OCI-LY1 (cell line): ENCODE results near the gene ANP32E.

Experiments used
- CTCF ChIP-seq: fragments of 200-600 bp; sonication (generic), shearing (Covaris generic); IDR thresholded peaks from 2 replicates; pipeline ENCODE4 v1.5.1; 2017; ENCODE audit warnings: mild to moderate bottlenecking, antibody characterized with exemption, low read length, moderate library complexity, mixed read lengths
- EZH2 ChIP-seq: fragments of 200-600 bp; sonication (generic), shearing (Covaris generic); IDR thresholded peaks from 2 replicates; pipeline ENCODE4 v1.8.0; 2017; ENCODE audit warnings: borderline replicate concordance, mixed run types, mild to moderate bottlenecking, antibody characterized with exemption, low read length, moderate library complexity, mixed read lengths

GRCh38 chr1:150235852-150236613 lies at the start of gene ANP32E:
- TF ChIP-seq CTCF (peak; percentile 36; the same call in 1 of the 2 replicates), EZH2 (no peak)
